ENCODE results near the gene SERINC4.

SERINC4 gene

DNA sequence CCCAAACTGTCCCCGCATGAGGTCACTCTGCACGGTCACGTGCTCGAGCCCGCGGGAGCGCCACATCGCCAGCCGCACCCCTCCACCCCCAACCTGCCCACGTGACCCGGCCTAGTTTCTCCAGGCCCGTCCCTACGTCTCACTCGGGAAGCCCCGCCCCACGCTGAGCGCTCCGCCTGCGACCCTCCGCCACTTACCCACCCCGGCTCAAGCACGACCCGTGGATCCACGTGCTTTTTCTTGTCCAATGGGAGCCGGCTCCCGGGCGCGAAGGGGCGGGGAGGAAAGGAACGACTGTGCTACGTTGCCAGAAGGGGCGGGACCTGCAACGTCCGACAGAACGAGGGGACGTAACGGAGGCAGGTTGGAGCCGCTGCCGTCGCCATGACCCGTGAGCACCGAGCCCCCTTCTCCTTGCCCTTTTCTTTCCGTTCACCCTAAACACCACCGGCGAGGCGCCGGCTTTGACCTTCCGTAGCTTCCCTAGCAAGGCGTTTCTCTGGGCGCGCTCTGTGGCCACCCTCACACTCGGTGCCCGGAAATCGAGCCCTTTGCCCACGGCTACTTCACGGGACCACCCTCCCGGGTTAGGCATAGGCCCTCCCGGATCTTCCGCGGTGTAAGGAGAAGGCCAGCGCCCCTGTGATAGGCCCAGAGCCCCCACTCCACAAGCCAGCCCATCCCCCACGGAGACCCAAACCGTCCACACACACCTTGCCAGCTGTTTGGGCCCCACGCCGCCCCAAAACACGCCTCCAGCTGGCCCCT, 7.8 kb downstream of the SERINC4 start, which contains the start of gene SERF2:
Gene SERF2 (plus strand): TSS at position 328 of the 768 bp plus-strand sequence. CDS start 57 bp downstream, at position 385.
- TF ChIP-seq, protein P1, sequence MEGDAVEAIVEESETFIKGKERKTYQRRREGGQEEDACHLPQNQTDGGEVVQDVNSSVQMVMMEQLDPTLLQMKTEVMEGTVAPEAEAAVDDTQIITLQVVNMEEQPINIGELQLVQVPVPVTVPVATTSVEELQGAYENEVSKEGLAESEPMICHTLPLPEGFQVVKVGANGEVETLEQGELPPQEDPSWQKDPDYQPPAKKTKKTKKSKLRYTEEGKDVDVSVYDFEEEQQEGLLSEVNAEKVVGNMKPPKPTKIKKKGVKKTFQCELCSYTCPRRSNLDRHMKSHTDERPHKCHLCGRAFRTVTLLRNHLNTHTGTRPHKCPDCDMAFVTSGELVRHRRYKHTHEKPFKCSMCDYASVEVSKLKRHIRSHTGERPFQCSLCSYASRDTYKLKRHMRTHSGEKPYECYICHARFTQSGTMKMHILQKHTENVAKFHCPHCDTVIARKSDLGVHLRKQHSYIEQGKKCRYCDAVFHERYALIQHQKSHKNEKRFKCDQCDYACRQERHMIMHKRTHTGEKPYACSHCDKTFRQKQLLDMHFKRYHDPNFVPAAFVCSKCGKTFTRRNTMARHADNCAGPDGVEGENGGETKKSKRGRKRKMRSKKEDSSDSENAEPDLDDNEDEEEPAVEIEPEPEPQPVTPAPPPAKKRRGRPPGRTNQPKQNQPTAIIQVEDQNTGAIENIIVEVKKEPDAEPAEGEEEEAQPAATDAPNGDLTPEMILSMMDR (conservative IDR thresholded peaks at IDR 0.05), result no peak
- H3K27ac ChIP-seq, result peak within 1 kb of the TSS; percentile 93

DNA sequence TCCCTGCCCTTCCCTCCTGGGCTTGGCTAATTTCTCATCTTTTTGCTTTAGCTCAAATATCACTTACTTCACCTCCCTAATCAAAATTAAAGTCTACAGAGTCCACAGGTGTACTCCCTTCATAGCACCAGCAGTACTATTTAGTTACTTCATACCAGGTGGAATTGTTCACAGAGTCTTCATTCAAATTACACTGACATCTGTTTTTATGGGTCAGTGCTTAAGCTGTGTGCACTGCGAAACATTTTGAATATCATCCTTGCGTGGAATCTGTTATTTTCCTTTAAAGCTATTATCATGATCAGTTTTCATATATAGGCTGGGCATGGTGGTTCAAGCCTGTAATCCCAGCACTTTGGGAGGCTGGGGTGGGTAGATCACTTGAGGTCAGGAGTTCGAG, 10.6 kb downstream of the SERINC4 start:
- H3K27ac ChIP-seq, result no peak overlapping the region
- TF ChIP-seq, protein P1 (conservative IDR thresholded peaks at IDR 0.05), result no peak

DNA sequence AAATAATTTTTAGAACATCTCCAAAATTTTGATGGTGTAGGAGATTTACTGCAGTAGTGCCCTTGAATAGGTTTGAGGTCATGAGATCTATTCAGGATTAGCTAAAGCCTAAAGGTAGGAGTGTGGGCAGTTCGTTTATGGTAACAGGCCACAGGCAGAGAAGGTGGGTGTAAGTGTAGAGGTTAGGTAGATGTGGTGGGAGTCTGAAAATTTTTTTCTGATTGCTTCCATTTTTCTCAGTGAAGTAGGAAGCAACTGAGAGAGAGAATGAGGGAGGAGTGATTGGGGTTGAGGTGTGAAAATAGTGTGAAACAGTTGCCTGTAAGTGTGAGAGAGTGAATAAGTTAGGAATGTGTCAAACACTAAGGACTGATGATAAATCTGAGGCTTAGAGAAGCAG, 21.0 kb downstream of the SERINC4 start:
- H3K27ac ChIP-seq, result no peak overlapping the region

DNA sequence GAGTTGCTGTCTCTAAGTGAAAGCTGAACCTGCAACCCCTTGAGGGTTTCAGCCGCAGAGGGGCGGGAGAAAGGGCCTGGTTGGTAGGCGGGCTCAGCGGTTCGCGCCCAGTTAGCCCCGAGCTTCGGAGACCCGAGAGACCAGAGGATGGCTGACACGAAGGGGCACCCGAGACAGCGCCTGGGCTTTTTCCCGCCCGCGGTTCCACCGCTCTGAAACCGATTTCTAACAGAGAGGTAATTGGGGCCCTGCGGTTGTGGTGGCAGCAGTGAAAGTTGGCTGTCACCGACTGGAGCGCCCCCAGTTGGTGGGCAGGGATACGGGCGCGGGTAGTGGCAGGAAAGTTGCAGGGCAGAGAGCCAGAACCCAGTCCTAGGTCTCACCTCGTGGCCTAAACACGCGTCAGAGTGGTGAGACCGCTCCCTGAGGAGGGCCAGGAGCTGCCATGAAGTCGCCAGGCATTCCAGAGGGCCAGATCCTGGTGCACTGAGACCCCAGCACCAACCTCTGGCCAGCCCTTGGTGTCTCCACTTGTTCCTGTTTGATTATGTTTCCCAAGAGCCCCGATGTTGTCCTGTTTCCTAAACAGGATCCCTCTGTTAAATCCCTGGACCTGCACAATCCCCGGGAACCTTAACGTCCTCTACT, 22.6 kb downstream of the SERINC4 start:
- TF ChIP-seq, protein P1 (conservative IDR thresholded peaks at IDR 0.05), result no peak
- no peak overlapping the region for H3K27ac ChIP-seq

More for the DNA sequence above, 21.0 kb downstream of the SERINC4 start:
- TF ChIP-seq, protein P1 (conservative IDR thresholded peaks at IDR 0.05), result no peak

DNA sequence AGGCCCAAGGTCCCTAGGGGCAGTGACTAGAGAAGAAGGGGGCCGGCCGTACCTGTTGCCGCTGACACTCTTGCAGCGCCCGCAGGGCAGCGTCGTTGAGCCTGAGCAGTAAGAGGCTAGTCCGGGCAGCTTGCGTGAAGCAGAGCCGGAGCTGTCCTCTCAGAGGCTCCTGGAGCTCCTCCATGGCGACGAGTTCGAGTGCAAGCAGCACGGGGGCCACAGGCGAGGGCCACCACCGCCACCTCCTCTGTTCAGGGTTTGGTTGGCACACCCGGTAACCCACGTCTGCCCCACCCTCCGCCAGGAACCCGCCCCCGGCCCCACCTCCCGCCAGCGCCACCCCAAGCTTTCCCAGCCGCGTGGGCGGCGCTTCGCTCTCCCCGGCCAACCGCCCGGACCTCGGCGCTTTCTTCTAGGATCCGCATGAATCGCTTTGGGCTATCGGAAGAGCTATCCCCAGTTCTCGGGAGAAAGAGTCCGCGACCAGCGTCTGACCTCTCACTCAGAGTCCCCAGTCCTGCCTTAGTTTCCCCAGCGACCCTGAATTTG, 23.2 kb downstream of the SERINC4 start, which contains the start of gene ELL3:
Gene ELL3 (minus strand): TSS at position 249 of the 549 bp plus-strand sequence. CDS start 65 bp downstream, at position 184.
- TF ChIP-seq, protein P1 (conservative IDR thresholded peaks at IDR 0.05), result no peak
- no peak within 1 kb of the TSS for H3K27ac ChIP-seq

DNA sequence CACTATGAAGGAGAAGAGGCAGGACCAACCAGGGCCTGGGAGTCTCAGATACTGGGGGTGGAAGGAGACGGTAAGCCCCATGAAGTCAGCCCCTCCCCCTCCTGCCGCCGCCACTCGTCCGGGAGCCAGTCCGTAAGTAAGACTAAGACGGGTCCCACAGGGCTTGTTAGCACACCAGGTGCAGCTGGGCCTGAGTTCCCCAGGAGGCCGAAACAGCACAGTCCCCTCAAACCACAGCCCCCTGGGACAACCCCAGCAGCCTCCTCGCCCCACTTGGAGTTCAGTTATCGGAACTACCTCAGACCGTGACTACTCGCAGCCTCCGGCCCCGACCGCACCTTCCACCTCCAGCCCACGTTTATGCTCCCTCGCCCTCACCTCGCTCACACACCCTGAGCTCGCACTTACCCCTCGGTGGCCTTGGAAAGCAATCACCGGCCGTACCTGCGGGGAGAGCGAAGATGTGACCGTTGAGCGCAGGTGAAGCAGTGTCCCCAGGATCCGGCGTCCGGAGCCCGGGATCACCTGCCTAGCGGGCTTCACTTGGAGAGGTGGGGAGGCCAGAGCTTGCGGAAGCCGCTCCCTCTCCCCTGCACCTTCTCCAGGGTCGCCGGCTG, 23.8 kb downstream of the SERINC4 start:
- TF ChIP-seq, protein P1 (conservative IDR thresholded peaks at IDR 0.05), result no peak
- H3K27ac ChIP-seq, result no peak overlapping the region

Measured in VCaP (cell line).